Measurements from ENCODE around the gene GIMAP1. TPM values are rescaled to one million over a fixed set of nuclear protein-coding genes. Genes with fewer than 3 reads are reported as not detected.

Gene GIMAP1
- total RNA-seq, 1 donor from 2014 or later, result not detected

GRCh38 chr7:150723467-150723866 is 7.1 kb downstream of the GIMAP1 start:
- Mint-ChIP-seq H3K4me1 (ENCODE audit: low read depth, unreplicated experiment) (no peaks in the 10 kb centered on the region), H3K27ac (ENCODE audit: unreplicated experiment) (no peak overlapping the region), H3K27me3 (ENCODE audit: unreplicated experiment) (peaks cover 8% of the 10 kb centered on the region), H3K36me3 (ENCODE audit: unreplicated experiment) (no peaks in the 10 kb centered on the region), H3K9me3 (ENCODE audit: unreplicated experiment) (peaks cover 3% of the 10 kb centered on the region), H3K4me3 (ENCODE audit: unreplicated experiment) (no peak overlapping the region)
- DNase-seq, result no peak
- TF ChIP-seq CTCF (IDR thresholded peaks at IDR 0.05; ENCODE audit: partially characterized antibody, unreplicated experiment), result no peak

- DNase-seq, result no peak
- H3K9me3 Mint-ChIP-seq (ENCODE audit: unreplicated experiment), result peaks cover 3% of the 10 kb centered on the region
- no peak overlapping the region for H3K4me3 Mint-ChIP-seq (ENCODE audit: unreplicated experiment)
- H3K27ac Mint-ChIP-seq (ENCODE audit: unreplicated experiment), result no peak overlapping the region
- peaks cover 5% of the 10 kb centered on the region for H3K27me3 Mint-ChIP-seq (ENCODE audit: unreplicated experiment)
- no peaks in the 10 kb centered on the region for H3K36me3 Mint-ChIP-seq (ENCODE audit: unreplicated experiment)
- TF ChIP-seq CTCF (IDR thresholded peaks at IDR 0.05; ENCODE audit: partially characterized antibody, unreplicated experiment), result no peak
- no peaks in the 10 kb centered on the region for H3K4me1 Mint-ChIP-seq (ENCODE audit: low read depth, unreplicated experiment)
These were observed 11.0 kb downstream of the GIMAP1 start for GRCh38 chr7:150727381-150727780.

- Mint-ChIP-seq H3K4me3 (ENCODE audit: unreplicated experiment) (no peak overlapping the region), H3K9me3 (ENCODE audit: unreplicated experiment) (peaks cover 3% of the 10 kb centered on the region), H3K36me3 (ENCODE audit: unreplicated experiment) (no peaks in the 10 kb centered on the region), H3K4me1 (ENCODE audit: low read depth, unreplicated experiment) (no peaks in the 10 kb centered on the region), H3K27me3 (ENCODE audit: unreplicated experiment) (peaks cover 5% of the 10 kb centered on the region), H3K27ac (ENCODE audit: unreplicated experiment) (no peak overlapping the region)
- TF ChIP-seq CTCF (IDR thresholded peaks at IDR 0.05; ENCODE audit: partially characterized antibody, unreplicated experiment), result no peak
- no peak for DNase-seq
These were observed 11.6 kb downstream of the GIMAP1 start for GRCh38 chr7:150728011-150728410.

GRCh38 chr7:150728609-150729008 is 12.2 kb downstream of the GIMAP1 start:
- Mint-ChIP-seq H3K27ac (ENCODE audit: unreplicated experiment) (no peak overlapping the region), H3K36me3 (ENCODE audit: unreplicated experiment) (no peaks in the 10 kb centered on the region), H3K27me3 (ENCODE audit: unreplicated experiment) (peaks cover 5% of the 10 kb centered on the region), H3K4me3 (ENCODE audit: unreplicated experiment) (no peak overlapping the region), H3K4me1 (ENCODE audit: low read depth, unreplicated experiment) (no peaks in the 10 kb centered on the region), H3K9me3 (ENCODE audit: unreplicated experiment) (peaks cover 3% of the 10 kb centered on the region)
- DNase-seq, result no peak
- TF ChIP-seq CTCF (IDR thresholded peaks at IDR 0.05; ENCODE audit: partially characterized antibody, unreplicated experiment), result no peak

GRCh38 chr7:150731916-150732315 is 15.5 kb downstream of the GIMAP1 start:
- no peaks in the 10 kb centered on the region for H3K4me1 Mint-ChIP-seq (ENCODE audit: low read depth, unreplicated experiment)
- DNase-seq, result no peak
- no peak for TF ChIP-seq CTCF (IDR thresholded peaks at IDR 0.05; ENCODE audit: partially characterized antibody, unreplicated experiment)
- H3K27ac Mint-ChIP-seq (ENCODE audit: unreplicated experiment), result no peak overlapping the region
- H3K9me3 Mint-ChIP-seq (ENCODE audit: unreplicated experiment), result no peaks in the 10 kb centered on the region
- no peaks in the 10 kb centered on the region for H3K36me3 Mint-ChIP-seq (ENCODE audit: unreplicated experiment)
- H3K27me3 Mint-ChIP-seq (ENCODE audit: unreplicated experiment), result peaks cover 8% of the 10 kb centered on the region
- H3K4me3 Mint-ChIP-seq (ENCODE audit: unreplicated experiment), result no peak overlapping the region
